Measurements from ENCODE around the gene STAG2.

GRCh38 chrX:123986377-123986776 is 24.9 kb downstream of the STAG2 start:
- no peak for TF ChIP-seq CTCF (CRISPR knock-in tag; IDR thresholded peaks at IDR 0.05)
- TF ChIP-seq MAX (IDR thresholded peaks at IDR 0.05) = no peak
- TF ChIP-seq CEBPB (IDR thresholded peaks at IDR 0.05; ENCODE audit: borderline replicate concordance, low read depth, low read length) = no peak
- TF ChIP-seq POLR2A (IDR thresholded peaks at IDR 0.05; ENCODE audit: insufficient read depth in 1 of 2, low read depth in 2 of 2, low read length in 2 of 2) = no peak
- no peak for TF ChIP-seq FOXA1 (IDR thresholded peaks at IDR 0.05)
- TF ChIP-seq FOXA1 (CRISPR knock-in tag; IDR thresholded peaks at IDR 0.05) = no peak
- TF ChIP-seq EZH2 (conservative IDR thresholded peaks at IDR 0.05; ENCODE audit: low read depth, low read length) = no peak
- TF ChIP-seq ARNT (IDR thresholded peaks at IDR 0.05) = no peak

Measured in HepG2 (cell line).